ENCODE results near the gene LIF.
"Not testable (repeated sequence)": the region's sequence is repeated elsewhere in the genome, so short reads cannot be mapped to it uniquely, and the experiment has no call there.

Gene LIF

GRCh38 chr22:30243661-30244060 lies 2.9 kb downstream of the LIF start:
- no peak for DNase-seq (ENCODE audit: low read depth in 2 of 2)

DNA sequence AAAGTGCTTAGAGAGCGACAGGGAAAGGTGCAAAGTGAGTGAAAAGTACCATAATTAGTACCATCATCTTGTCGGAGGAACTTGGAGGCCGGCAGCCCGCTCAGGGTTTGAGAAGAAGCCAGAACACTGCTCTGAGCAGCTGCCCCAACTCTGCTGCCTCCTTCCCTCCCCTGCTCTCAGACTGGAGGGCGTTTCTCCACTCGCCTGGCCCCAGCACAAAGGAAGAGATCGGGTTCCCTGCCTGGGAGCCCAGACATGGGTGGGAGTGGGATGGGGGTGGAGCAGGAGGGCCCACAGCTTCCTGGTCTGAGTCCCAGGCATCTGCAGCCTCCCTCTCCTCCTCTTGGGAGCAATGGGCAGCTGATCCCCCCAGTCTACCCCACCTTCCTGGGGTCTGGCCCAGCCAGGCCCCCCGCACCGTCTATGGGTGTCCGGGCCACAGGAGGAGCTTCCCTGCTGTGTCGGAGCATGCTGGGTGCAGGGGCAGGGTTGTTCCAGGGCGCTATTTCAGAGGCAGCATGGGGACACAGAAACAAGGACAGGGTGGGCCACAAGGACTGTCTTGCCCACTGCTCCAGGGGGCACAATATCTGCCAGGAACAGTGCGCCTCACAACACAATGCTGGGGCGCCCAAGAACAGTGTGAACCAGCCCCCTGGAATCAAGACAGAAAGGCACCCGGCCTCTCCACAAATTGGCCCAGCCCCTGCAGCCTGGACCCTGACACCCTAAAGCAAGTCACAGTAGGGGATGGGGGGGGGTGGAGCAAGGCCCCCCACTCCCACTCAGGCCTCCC lies 4.8 kb downstream of the LIF start:
- no peak for DNase-seq (ENCODE audit: low read depth in 2 of 2)

DNA sequence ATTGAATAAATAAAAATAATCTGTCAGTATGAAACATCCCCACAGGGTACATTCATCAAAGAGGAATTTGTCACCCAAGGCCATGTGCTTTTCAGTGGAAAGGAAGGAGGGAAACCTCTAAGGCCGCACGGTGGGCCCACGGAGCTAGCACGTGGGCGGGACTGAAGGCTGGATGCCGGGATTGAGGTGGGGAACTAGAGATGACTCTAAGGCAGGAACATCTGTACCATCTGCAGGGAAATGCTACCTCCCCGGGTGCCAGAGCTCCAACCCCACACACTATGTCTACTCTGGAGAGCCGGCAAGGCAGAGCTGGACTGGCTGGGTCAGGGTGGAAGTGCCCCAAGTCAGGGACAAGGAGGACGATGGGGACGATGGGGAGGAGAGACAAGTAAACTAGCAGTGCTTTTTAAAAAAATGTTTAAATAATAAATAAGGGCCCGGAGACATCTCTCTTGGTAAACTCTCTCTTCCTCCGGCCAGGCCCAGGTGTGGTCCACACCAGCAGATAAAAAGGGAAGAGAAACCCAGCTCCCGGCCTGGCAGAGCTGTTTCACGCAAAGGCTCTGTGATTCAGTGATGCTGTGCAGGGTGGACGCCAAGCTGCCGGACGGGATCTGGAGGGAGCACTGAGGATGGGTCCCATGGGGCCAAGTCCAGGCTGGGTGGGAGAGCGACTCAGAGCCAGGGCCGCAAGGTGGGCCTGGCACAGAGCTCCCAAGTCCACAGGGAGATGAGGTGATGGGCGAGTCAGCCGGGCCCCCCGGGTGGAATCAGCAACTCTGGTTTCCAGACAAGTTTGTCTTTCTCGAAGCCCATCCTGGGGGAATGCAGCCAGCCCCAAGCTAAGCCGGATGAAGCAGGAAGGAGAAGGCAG lies 5.8 kb downstream of the LIF start:
- DNase-seq (ENCODE audit: low read depth in 2 of 2): no peak

DNA sequence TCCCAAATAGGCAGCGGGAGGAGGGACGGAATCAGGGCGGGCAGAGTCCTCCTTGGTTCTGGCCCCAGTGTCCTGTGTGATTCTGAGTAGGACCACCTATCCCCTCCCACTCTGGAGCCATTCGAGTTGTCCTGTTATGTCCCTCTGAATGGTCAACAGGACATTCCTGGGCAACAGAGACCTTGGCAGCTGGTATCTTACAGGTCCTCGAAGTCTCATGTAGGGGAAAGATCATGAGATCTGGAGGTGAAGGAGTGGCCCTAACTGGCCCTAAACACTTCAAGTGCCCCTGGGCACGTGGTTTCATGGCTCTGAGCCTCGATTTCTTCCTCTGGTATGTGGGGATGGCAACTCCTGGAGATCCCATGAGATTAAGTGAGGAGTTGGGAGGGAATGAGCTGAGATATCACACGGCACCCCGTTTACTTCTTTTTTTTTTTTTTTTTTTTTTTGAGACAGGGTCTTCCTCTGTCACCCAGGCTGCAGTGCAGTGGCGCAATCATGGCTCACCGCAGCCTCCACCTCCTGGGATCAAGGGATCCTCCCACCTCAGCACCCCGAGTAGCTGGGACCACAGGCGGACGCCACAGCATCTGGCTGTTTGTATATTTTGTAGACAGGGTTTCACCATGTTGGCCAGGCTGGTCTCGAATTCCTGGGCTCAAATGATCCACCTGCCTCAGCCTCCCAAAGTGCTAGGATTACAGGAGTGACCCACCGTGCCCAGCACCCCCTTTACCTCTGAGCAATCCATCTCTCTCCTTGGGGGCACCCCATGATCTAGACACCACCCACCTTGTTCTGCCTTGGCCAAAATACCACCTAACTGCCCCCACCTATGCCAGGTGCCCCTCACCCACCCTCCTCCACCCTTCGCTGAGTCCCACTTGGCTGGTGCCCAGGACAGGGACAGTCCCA lies 6.8 kb downstream of the LIF start:
- DNase-seq (ENCODE audit: low read depth in 2 of 2): no peak

GRCh38 chr22:30238661-30239487 lies 7.7 kb downstream of the LIF start:
- DNase-seq (ENCODE audit: low read depth in 2 of 2): no peak

DNA sequence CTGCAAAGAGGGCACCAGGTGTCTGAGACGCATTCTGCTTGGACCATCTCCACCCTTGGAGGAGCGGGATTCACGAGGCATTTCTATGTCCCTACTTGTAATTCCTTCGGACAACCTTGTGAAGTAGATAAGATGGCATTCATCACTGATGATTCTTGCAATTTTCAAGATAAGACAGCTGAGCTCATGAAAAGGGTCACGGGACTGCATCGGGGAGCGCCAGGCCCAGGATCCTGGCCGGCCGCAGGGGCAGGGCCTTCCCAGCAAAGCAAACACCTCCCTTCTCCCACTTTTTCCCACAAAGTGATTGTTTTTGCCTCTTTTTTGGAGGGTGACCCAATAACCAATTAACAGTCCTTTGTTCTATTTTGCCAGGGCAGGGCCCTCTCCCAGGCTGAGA lies 8.4 kb downstream of the LIF start:
- DNase-seq (ENCODE audit: low read depth in 2 of 2): no peak

GRCh38 chr22:30236875-30237274 lies 9.7 kb downstream of the LIF start:
- no peak for DNase-seq (ENCODE audit: low read depth in 2 of 2)

DNA sequence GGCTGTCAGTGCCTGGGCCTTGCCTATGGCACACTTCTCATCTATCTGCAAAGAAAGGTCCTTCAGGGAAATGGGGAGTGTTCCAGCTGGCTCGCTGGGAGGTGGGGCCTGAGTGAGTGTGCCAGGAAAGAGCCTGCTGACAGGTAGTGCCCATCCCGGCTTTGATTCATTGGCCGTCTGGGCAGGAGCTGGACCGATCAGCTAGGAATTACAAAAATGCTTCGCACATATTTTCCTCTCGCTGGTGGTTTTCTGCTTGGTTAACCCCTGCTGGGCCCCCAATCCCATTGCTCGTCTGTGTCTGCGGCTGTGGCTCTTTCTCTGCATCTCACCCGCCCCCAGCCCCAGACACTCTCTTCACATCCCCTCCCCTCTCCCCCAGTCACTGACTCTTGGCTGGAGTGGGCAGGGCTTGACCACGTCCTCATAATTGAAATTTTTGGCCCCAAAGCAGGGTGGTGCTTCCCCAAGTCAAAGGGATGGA lies 10.8 kb downstream of the LIF start:
- DNase-seq (ENCODE audit: low read depth in 2 of 2): no peak

DNA sequence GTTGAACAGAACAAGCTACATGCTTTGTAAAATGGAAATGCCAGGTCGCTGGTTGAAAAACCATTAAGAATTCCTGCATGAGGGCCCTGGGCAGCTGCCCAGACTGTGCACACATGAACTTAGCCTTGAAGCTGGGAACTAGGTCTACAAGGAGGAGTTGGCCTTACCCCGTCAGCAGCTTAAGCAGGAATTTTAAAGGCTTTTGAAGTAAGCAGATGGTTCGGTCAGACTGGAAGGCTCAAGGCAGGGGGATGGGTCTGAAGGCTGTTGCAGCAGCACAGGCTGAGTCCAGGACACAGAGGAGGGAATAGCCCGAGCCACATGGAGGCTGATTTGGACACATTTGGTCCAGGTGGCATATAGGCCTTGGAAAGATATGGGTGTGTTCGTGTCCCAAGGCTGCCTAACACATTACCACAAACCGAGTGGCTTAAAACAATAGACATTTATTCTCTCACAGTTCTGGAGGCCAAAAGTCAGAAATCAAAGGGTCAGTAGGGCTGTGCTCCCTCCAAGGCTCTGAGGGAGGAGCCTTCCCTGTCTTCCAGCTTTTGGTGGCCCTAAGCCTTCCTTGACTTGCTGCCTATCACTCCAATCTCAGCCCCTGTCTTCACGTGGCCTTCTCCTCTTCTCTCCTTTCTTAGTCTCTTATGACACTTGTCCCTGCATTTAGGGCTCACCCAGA lies 11.6 kb downstream of the LIF start:
- DNase-seq (ENCODE audit: low read depth in 2 of 2): no peak

DNA sequence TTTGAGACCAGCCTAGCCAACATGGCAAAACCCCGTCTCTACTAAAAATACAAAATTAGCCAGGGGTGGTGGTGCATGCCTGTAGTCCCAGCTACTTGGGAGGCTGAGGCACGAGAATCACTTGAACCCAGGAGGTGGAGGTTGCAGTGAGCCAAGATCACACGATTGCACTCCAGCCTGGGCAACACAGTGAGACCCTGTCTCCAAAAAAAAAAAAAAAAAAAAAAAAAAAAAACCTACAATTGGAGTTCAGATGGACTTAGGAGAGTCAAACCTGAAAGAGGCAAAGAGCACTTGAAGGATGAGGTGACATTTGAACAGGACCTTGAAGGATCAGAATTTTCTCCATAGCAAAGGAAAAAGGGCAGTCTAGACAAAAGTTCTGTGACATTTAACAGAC lies 12.2 kb downstream of the LIF start:
- DNase-seq (ENCODE audit: low read depth in 2 of 2): not testable (repeated sequence)

DNA sequence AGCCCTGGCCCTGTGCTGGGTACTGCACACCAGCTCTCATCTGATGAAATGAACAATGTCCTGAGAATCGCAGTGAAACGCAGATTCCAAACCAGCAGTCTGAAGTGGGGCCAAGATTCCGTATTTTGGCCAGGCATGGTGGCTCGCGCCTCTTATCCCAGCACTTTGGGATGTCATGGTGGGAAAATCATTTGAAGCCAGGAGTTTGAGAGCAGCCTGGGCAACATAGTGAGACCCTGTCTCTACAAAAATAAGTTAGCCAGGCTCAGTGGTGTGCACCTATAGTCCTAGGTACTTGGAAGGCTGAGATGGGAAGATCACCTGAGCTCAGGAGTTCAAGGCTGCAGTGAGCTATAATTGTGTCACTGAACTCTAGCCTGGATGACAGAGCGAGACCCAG lies 13.0 kb downstream of the LIF start:
- DNase-seq (ENCODE audit: low read depth in 2 of 2): no peak

- DNase-seq (ENCODE audit: low read depth in 2 of 2): no peak
These were observed 13.8 kb downstream of the LIF start for GRCh38 chr22:30232716-30233218.

- no peak for DNase-seq (ENCODE audit: low read depth in 2 of 2)
These were observed 15.6 kb downstream of the LIF start for GRCh38 chr22:30230787-30231461.

GRCh38 chr22:30230330-30230729 lies 16.2 kb downstream of the LIF start:
- DNase-seq (ENCODE audit: low read depth in 2 of 2): no peak

DNA sequence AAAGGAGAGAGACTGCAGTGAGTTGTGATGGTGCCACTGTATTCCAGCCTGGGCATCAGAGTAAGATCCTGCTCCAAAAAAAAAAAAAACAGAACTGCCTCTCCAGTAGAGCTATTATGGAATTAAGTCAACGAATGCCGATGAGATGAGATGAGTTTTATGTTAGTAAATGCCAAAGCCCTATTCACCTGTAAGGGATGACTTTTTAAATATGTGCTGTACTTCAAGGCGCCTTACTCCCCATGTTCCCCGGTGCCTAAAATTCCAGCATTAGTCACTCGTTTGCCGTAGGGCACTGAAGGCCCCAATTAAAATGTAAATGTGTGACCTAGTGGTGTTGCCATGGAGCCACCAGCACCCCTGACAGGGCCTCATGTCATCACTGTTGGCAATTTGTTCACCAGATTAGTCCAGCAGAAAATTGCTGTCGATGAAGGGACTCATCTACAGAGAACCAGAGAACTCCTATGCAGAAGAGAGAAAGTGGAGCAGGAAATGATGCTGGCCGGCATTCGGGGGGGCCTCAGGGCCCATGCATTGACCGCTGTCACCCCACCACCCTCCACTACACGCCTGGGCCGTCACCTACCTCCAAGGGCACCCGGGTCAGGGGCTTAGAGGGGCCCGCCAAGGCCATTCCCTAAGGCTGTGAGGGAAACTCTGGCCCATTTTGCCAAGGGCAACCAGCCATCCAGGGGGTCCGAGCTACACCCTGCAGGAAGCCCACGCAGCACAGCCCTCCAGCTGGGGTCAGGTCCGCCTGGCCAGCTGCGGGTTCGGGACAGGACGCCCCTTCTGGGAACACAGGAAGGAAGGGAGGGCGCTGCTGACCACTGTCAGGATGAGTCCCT lies 17.8 kb downstream of the LIF start:
- DNase-seq (ENCODE audit: low read depth in 2 of 2): no peak

DNA sequence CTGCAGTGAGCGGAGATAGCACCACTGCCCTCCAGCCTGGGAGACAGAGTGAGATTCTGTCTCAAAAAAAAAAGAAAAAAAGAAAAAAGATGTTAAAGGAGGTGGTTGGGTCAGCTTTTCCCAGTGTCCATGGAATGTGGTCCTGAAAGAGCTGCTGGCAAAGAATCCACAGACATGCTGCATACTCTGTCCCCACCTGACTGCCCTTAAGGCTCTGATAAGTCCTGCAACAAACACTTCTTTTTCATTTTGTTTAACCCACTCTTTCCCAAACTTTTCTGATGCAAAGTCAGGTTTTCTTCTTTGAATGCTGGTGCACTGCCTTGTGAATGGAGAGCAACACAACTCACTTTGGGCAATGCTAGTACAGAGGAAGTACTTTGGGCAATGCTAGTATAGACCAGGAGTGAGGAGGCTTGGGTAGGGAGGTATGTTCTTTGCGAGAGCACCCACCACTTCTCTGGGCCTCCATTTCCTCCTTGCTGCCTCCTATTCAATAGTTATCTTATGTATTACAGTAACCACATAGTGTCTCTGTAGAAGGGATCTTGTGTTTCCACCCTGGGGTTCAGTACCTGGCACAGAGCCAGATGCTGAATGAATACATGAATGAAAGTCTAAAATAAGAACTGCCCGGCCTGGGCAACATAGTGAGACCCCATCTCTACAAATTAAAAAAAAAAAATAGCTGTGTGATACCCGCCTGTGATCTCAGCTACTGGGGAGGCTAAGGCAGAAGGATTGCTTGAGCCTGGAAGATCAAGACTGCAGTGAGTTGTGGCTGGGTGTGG lies 18.9 kb downstream of the LIF start:
- DNase-seq (ENCODE audit: low read depth in 2 of 2): no peak

DNA sequence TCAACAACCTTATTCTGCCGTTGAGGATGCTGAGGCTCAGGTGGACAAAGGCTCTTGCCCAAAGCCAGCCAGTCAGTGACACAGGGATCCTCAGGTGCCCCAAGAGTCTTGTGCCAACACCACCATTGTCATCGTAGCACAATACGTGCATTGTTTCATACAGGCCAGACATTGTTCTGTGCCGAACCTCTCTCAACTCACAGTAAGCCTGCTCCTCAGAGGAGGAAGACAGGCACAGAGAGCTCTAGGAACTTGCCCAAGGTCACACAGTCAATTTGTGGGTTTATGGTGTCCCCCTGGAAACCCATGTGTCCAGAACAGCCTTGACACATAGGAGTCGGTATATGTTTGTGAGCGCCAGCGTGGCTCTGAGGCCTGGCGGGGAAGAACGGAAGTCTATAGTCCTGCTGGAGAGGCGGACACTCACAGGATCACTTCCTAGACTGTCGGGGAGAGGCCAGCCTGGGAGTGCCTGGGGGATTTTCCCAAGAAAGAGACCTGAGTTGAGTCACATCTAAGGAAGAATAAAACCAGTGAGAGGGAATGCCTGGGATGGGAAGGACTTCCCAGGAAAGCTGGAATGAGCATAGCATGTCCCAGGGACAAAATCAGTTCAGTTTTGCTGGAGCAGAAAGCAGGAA lies 20.2 kb downstream of the LIF start:
- DNase-seq (ENCODE audit: low read depth in 2 of 2): no peak

Data from stimulated activated CD8-positive, alpha-beta memory T cell treated with anti-CD3 and anti-CD28 coated beads, Interleukin-15, amount 100 ng/mL, for 48 hours (primary cell).